HepG2 (cell line): ENCODE data around the gene ATP1A1. TPM values are rescaled to one million over a fixed set of nuclear protein-coding genes. Genes with fewer than 3 reads are reported as not detected.

ENCODE experiments used
- ATAC-seq: fragments of 200-7000 bp; cut with Tn5 transposase; 3 replicates; pipeline ENCODE4 v1.9.1; 2020; ENCODE audit warnings: mild to moderate bottlenecking, moderate library complexity
- BruUV-seq: library from RNA; stranded (reverse); fragments of 400-500 nt; replicated peaks from 2 replicates; lab custom pipeline; 2021; lab: Mats Ljungman, UMichigan
- CTCF ChIA-PET: fragments of 300-600 bp; formaldehyde crosslinking; extraction: SDS; loops from one replicate; lab custom pipeline; 2021; ENCODE audit warnings: low total read pairs, inconsistent platforms, low intra/inter-chr PET ratio; lab: Yijun Ruan, JAX
- POLR2A ChIA-PET: fragments of 350-600 bp; sonication (Branson Sonifier 250); formaldehyde crosslinking; loops from one replicate; lab custom pipeline; 2020; ENCODE audit warnings: antibody characterized with exemption, inconsistent platforms; lab: Yijun Ruan, JAX
- DNase-seq: peaks from one replicate; pipeline ENCODE4 v3.0.0-alpha.2; 2015; ENCODE audit warnings: low spot score
- FAIRE-seq: peaks from 3 replicates; lab custom pipeline; 2011; peaks lifted over from hg19 to GRCh38; lab: Jason Lieb, UNC
- H2AFZ ChIP-seq: one replicate; pipeline ENCODE4 v1.6.1; 2011; ENCODE audit warnings: low read length, inconsistent platforms
- H3K27ac ChIP-seq: fragments of 300-600 bp; 3 replicates; pipeline ENCODE4 v1.8.0; 2011; ENCODE audit warnings: mixed run types, mild to moderate bottlenecking, mixed read lengths, low read length, inconsistent platforms; ENCODE audit not compliant: insufficient read depth; ENCODE audit errors: extremely low read length
- H3K27me3 ChIP-seq, 2 experiments: fragments of 200-600 bp in 1 of 2; 2 replicates in 1 of 2; 3 replicates in 1 of 2; pipeline versions ENCODE4 v1.6.0 to v1.8.0; 2011; ENCODE audit warnings: low read length in 2 of 2, mild to moderate bottlenecking in 2 of 2, moderate library complexity in 2 of 2, inconsistent platforms in 1 of 2; ENCODE audit not compliant: insufficient read depth in 2 of 2, control insufficient read depth in 1 of 2
- H3K36me3 ChIP-seq, 2 experiments: fragments of 200-600 bp in 1 of 2; replicated peaks in 1 of 2; 2 replicates in 1 of 2; 3 replicates in 1 of 2; pipeline versions ENCODE4 v1.5.1 to v1.8.0; 2011; ENCODE audit warnings: low read length in 2 of 2, inconsistent platforms in 1 of 2; ENCODE audit not compliant: insufficient read depth in 2 of 2, control insufficient read depth in 1 of 2
- H3K4me1 ChIP-seq: 2 replicates; pipeline ENCODE4 v1.5.1; 2012; ENCODE audit warnings: low read length, inconsistent platforms; ENCODE audit not compliant: insufficient read depth
- H3K4me2 ChIP-seq: 2 replicates; pipeline ENCODE4 v1.6.0; 2011; ENCODE audit warnings: low read depth, low read length, inconsistent platforms
- H3K4me3 ChIP-seq, 3 experiments: fragments of 200-600 bp in 1 of 3; sonication (generic), shearing (Covaris generic) in 1 of 3; replicated peaks in 1 of 3; 2 replicates each; pipeline ENCODE4 v1.5.1; 2011 to 2016; ENCODE audit warnings: low read length in 3 of 3, inconsistent platforms in 2 of 3, low read depth in 2 of 3, mild to moderate bottlenecking in 2 of 3, control low read depth in 1 of 3, mixed read lengths in 1 of 3; ENCODE audit not compliant: insufficient read depth in 1 of 3
- H3K79me2 ChIP-seq: one replicate; pipeline ENCODE4 v1.6.1; 2011; ENCODE audit warnings: low read length, inconsistent platforms; ENCODE audit not compliant: insufficient read depth
- H3K9ac ChIP-seq: 2 replicates; pipeline ENCODE4 v1.6.0; 2011; ENCODE audit warnings: mild to moderate bottlenecking, low read depth, low read length, inconsistent platforms; ENCODE audit not compliant: insufficient read depth
- H3K9me3 ChIP-seq: 2 replicates; pipeline ENCODE4 v1.5.1; 2012; ENCODE audit warnings: mild to moderate bottlenecking, low read length
- H4K20me1 ChIP-seq: 2 replicates; pipeline ENCODE4 v1.6.0; 2011; ENCODE audit warnings: inconsistent platforms, mild to moderate bottlenecking, low read length, moderate library complexity; ENCODE audit not compliant: insufficient read depth
- CENPX ChIP-seq: sonication (generic); formaldehyde crosslinking; IDR thresholded peaks from 2 replicates; pipeline ENCODE4 v1.9.0; 2021; ENCODE audit warnings: mild to moderate bottlenecking, missing genetic modification reagents, moderate library complexity
- DMAP1 ChIP-seq: IDR thresholded peaks from 2 replicates; pipeline ENCODE4 v1.6.1; 2016
- FOXK2 ChIP-seq: fragments of 450-650 bp; IDR thresholded peaks from 2 replicates; pipeline ENCODE4 v1.6.1; 2016
- HNRNPUL1 ChIP-seq: fragments of 200-400 bp; formaldehyde crosslinking; IDR thresholded peaks from 2 replicates; pipeline ENCODE4 v1.6.1; 2017; ENCODE audit warnings: low read depth, mild to moderate bottlenecking, low read length, moderate library complexity
- IKZF1 ChIP-seq: fragments of 450-650 bp; IDR thresholded peaks from 2 replicates; pipeline ENCODE4 v1.7.1; 2016
- KDM1A ChIP-seq: IDR thresholded peaks from 2 replicates; pipeline ENCODE4 v1.6.1; 2016; ENCODE audit warnings: missing compliant biosample characterization
- KLF6 ChIP-seq: IDR thresholded peaks from 2 replicates; pipeline ENCODE4 v1.8.0; 2016; ENCODE audit warnings: missing biosample characterization, missing genetic modification reagents
- MBD4 ChIP-seq: IDR thresholded peaks from 2 replicates; pipeline ENCODE4 v1.6.1; 2012; ENCODE audit warnings: low read length, inconsistent platforms, borderline replicate concordance
- MTF1 ChIP-seq: sonication (generic); formaldehyde crosslinking; IDR thresholded peaks from 2 replicates; pipeline ENCODE4 v1.5.0; 2020; ENCODE audit warnings: missing genetic modification reagents
- NFRKB ChIP-seq: fragments of 450-650 bp; IDR thresholded peaks from 2 replicates; pipeline ENCODE4 v1.6.1; 2017
- ONECUT2 ChIP-seq: sonication (generic); formaldehyde crosslinking; IDR thresholded peaks from 2 replicates; pipeline ENCODE4 v1.4.0; 2020; ENCODE audit warnings: missing genetic modification reagents
- RORA ChIP-seq: sonication (generic); formaldehyde crosslinking; IDR thresholded peaks from 2 replicates; pipeline ENCODE4 v1.5.0; 2020; ENCODE audit warnings: mild to moderate bottlenecking, missing genetic modification reagents, moderate library complexity
- SNAPC2 ChIP-seq: sonication (generic); formaldehyde crosslinking; IDR thresholded peaks from 2 replicates; pipeline ENCODE4 v1.8.1; 2022; ENCODE audit warnings: mild to moderate bottlenecking, missing genetic modification reagents
- XBP1 ChIP-seq: sonication (generic); formaldehyde crosslinking; IDR thresholded peaks from 2 replicates; pipeline ENCODE4 v1.5.0; 2020; ENCODE audit warnings: missing genetic modification reagents
- ZFP36 ChIP-seq: fragments of 150-350 bp; IDR thresholded peaks from 2 replicates; pipeline ENCODE4 v1.6.1; 2018; ENCODE audit warnings: borderline replicate concordance, low read length, low read depth; ENCODE audit not compliant: partially characterized antibody
- ZNF296 ChIP-seq: sonication (generic); formaldehyde crosslinking; conservative IDR thresholded peaks from 2 replicates; pipeline ENCODE4 v1.5.0; 2020; ENCODE audit warnings: mild to moderate bottlenecking, missing genetic modification reagents
- ZNF629 ChIP-seq: sonication (generic); formaldehyde crosslinking; conservative IDR thresholded peaks from 2 replicates; pipeline ENCODE4 v1.5.0; 2020; ENCODE audit warnings: missing genetic modification reagents
- WGBS: methylation state at CpG from one replicate; pipeline ENCODE4 v1.1.6; 2017; ENCODE audit warnings: low lambda C conversion rate; 5-methylcytosine and 5-hydroxymethylcytosine counted together
- in situ Hi-C: cut with HindIII; loops from 2 replicates; pipeline ENCODE4 v1.10.0; 2017; ENCODE audit warnings: low pct_unique_long_range_greater_than_20kb; ENCODE audit not compliant: extremely low pct_ligation_motif_present
- intact Hi-C: fragments of 100-400 bp; cut with micrococcal nuclease; formaldehyde crosslinking; loops from one replicate; pipeline ENCODE4 v1.10.0; 2022; ENCODE audit not compliant: unreplicated experiment
- polyA plus RNA-seq, 8 experiments: library from polyadenylated mRNA; depleted of rRNA in 3 of 8; stranded (reverse) in 7 of 8; unstranded in 1 of 8; fragments of >200 nt; fragmentation: Illumina TruSeq in 4 of 8; extraction: Trizol in 4 of 8; gene quantifications; 2 replicates each; pipeline versions ENCODE4 v1.2.1 to v1.2.3, GENCODE V29; 2011 to 2016; ENCODE audit warnings: low read depth in 4 of 8, missing spikeins in 1 of 8, mixed read lengths in 1 of 8; ENCODE audit not compliant: insufficient read depth in 1 of 8
- total RNA-seq, 5 experiments: library from RNA; depleted of rRNA; stranded (reverse); fragments of >200 nt; fragmentation: Illumina TruSeq; extraction: Trizol; gene quantifications; 2 replicates each; pipeline ENCODE4 v1.2.3, GENCODE V29; 2016; ENCODE audit warnings: low read depth in 1 of 5
- TF ChIP-seq, protein P1 (sequence below): IDR thresholded peaks from 2 replicates; pipeline ENCODE4 v1.6.1; 2016; ENCODE audit warnings: missing biosample characterization, missing genetic modification reagents, low read depth
- TF ChIP-seq, protein P2 (sequence below): sonication (generic); formaldehyde crosslinking; IDR thresholded peaks from 2 replicates; pipeline ENCODE4 v1.4.0; 2020; ENCODE audit warnings: mild to moderate bottlenecking, missing genetic modification reagents
- TF ChIP-seq, protein P3 (sequence below): IDR thresholded peaks from 2 replicates; pipeline ENCODE4 v1.6.1; 2016; ENCODE audit warnings: missing genetic modification reagents, missing compliant biosample characterization

Gene ATP1A1
- total and polyA plus RNA-seq, 2 of the 13 experiments (the other 11 are each of a cell fraction or from before 2014, with no cell fraction given) = 280 to 705 TPM

DNA sequence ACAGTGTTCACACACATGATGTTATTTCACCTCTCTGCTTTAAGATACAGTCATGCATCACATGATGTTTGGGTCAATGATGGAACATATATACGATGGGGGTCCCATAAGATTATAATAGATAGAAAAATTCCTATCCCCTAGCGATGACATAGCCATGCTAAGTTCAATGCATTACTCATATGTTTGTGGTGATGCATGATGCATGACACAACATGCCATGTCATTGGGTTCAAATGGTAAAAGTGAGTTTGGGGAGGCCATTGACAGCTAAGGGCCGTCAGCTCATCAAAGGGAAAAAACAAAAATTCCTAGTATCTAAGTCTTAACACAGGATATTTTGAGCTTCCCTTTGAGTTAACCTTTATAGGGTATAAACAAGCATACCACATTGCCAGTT, 73.6 kb downstream of the ATP1A1 start:
- in situ Hi-C loops = no loop called here
- 94% methylated on average over 3 of the region's 3 CpGs for WGBS
- TF ChIP-seq HNRNPUL1 = no peak
- no peak for TF ChIP-seq KDM1A (CRISPR knock-in tag)
- TF ChIP-seq SNAPC2 (CRISPR knock-in tag) = no peak
- TF ChIP-seq, protein P1, sequence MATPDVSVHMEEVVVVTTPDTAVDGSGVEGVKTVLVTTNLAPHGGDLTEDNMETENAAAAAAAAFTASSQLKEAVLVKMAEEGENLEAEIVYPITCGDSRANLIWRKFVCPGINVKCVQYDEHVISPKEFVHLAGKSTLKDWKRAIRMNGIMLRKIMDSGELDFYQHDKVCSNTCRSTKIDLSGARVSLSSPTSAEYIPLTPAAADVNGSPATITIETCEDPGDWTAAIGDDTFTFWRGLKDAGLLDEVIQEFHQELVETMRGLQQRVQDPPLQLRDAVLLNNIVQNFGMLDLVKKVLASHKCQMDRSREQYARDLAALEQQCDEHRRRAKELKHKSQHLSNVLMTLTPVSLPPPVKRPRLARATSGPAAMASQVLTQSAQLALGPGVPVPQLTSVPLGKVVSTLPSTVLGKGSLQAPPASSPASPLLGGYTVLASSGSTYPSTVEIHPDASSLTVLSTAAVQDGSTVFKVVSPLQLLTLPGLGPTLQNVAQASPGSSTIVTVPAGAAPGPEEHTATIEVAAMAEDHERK (CRISPR knock-in tag) = no peak
- no peak for TF ChIP-seq CENPX (CRISPR knock-in tag)
- no peak for TF ChIP-seq ZNF629 (CRISPR knock-in tag)
- TF ChIP-seq MBD4 = no peak
- TF ChIP-seq KLF6 = no peak
- no peak for TF ChIP-seq XBP1 (CRISPR knock-in tag)
- no peak for TF ChIP-seq ZFP36
- TF ChIP-seq ZNF296 = no peak
- TF ChIP-seq MTF1 (CRISPR knock-in tag) = no peak
- TF ChIP-seq ONECUT2 (CRISPR knock-in tag) = no peak
- TF ChIP-seq, protein P2, sequence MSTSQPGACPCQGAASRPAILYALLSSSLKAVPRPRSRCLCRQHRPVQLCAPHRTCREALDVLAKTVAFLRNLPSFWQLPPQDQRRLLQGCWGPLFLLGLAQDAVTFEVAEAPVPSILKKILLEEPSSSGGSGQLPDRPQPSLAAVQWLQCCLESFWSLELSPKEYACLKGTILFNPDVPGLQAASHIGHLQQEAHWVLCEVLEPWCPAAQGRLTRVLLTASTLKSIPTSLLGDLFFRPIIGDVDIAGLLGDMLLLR (CRISPR knock-in tag) = no peak
- TF ChIP-seq DMAP1 = no peak
- TF ChIP-seq IKZF1 = no peak
- TF ChIP-seq RORA (CRISPR knock-in tag) = no peak
- no peak for TF ChIP-seq FOXK2
- TF ChIP-seq NFRKB = no peak
- TF ChIP-seq, protein P3, sequence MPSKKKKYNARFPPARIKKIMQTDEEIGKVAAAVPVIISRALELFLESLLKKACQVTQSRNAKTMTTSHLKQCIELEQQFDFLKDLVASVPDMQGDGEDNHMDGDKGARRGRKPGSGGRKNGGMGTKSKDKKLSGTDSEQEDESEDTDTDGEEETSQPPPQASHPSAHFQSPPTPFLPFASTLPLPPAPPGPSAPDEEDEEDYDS = no peak
- CTCF ChIA-PET = no interaction called here
- Histone ChIP-seq H3K9ac (no peak overlapping the region), H3K27me3 (no peaks in the 10 kb centered on the region), H3K4me1 (peaks cover 39% of the 10 kb centered on the region), H2AFZ (no peak overlapping the region), H3K4me3 (no peak overlapping the region), H3K9me3 (no peaks in the 10 kb centered on the region), H3K4me2 (no peak overlapping the region), H3K27ac (no peak overlapping the region), H3K36me3 (no peaks in the 10 kb centered on the region), H3K79me2 (no peaks in the 10 kb centered on the region), H4K20me1 (no peaks in the 10 kb centered on the region)
- intact Hi-C loops = no loop called here
- BruUV-seq = no TSS peak
- POLR2A ChIA-PET = no interaction called here
- ATAC-seq (no peak), DNase-seq (no peak), FAIRE-seq (no peak)
